Measurements from ENCODE around the gene FRMPD1. TPM values are rescaled to one million over a fixed set of nuclear protein-coding genes. Genes with fewer than 3 reads are reported as not detected.

The FRMPD1 gene
- total and polyA plus RNA-seq, 10 of the 15 experiments (the other 5 are each of a cell fraction or from before 2014, with no cell fraction given), result 0.01 to 0.08 (median 0.05) TPM; not detected in 6

- TF ChIP-seq IRF3 (IDR thresholded peaks at IDR 0.05), result no peak; the same call in 1 of the 2 replicates
- TF ChIP-seq CHD2 (IDR thresholded peaks at IDR 0.05; ENCODE audit: borderline replicate concordance, low read depth, low read length), result no peak
- peak; percentile 41 for TF ChIP-seq USF1 (IDR thresholded peaks at IDR 0.05; ENCODE audit: borderline replicate concordance, extremely low read length, insufficient read depth, low read depth, low read length)
- TF ChIP-seq REST (IDR thresholded peaks at IDR 0.05; ENCODE audit: low read depth, low read length), result no peak
- no peak for TF ChIP-seq BRCA1 (IDR thresholded peaks at IDR 0.05; ENCODE audit: low read depth, low read length)
- TF ChIP-seq HDAC6 (IDR thresholded peaks at IDR 0.05; ENCODE audit: unreplicated experiment), result no peak
- TF ChIP-seq HSF1 (IDR thresholded peaks at IDR 0.05; ENCODE audit: low read depth, low read length), result no peak
- peak; percentile 77 for TF ChIP-seq POLR2AphosphoS5 (IDR thresholded peaks at IDR 0.05; ENCODE audit: low read length)
- no peak for TF ChIP-seq ESRRA (IDR thresholded peaks at IDR 0.05; ENCODE audit: low read length)
- TF ChIP-seq ZNF687 (IDR thresholded peaks at IDR 0.05), result no peak
- no peak for TF ChIP-seq NFXL1 (IDR thresholded peaks at IDR 0.05; ENCODE audit: borderline replicate concordance)
- TF ChIP-seq GATAD2B (conservative IDR thresholded peaks at IDR 0.05; ENCODE audit: low read depth), result 0 out of 2 replicates have a peak, but pooled peaks have one; percentile 47
- TF ChIP-seq IKZF2 (IDR thresholded peaks at IDR 0.05), result peak in 1 of 2 experiments; percentile 41; a peak in 2 of 4 replicates
- TF ChIP-seq GABPA (IDR thresholded peaks at IDR 0.05; ENCODE audit: low read depth), result peak; percentile 80
- no peak for TF ChIP-seq TCF12 (IDR thresholded peaks at IDR 0.05; ENCODE audit: low read depth, low read length)
Observed at GRCh38 chr9:37753489-37754190, 102.9 kb downstream of the FRMPD1 start, which contains the start of gene TRMT10B (continued).

Measured in GM12878 (cell line).